T1000 (cell line): ENCODE measurements around the gene NR1D2.
A peak's percentile ranks its signal among the peaks of the same experiment; 100 is the strongest.
"Not testable (repeated sequence)": the region's sequence is repeated elsewhere in the genome, so short reads cannot be mapped to it uniquely, and the experiment has no call there.

ENCODE experiments used
- DNase-seq: peaks from one replicate; lab custom pipeline; 2025; ENCODE audit warnings: mixed read lengths; lab: John Stamatoyannopoulos, UW

Gene NR1D2

GRCh38 chr3:23944861-23945662 is at the start of gene NR1D2:
Gene NR1D2 (plus strand): TSS chr3:23945286. CDS start chr3:23945579, 293 bp downstream.
- DNase-seq = peak; percentile 71

DNA sequence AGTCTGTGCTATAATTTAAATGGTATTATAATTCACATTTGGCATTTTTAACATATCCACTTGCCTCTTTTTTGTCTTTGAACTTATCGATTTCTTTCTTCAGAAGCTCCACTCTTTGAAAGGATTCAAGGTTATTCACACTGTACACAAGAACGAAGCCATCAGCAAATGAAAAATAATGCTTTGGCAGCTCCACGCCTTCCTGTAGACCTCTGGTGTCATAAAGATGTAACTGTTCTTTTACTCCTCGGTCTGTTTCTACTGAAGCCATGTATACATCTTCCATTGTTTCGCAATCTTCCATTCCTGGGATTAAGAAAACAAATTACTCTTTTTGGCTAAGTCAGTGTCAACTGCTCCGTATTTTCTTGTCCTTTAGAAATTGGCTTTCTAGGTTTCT is 44.3 kb upstream of the NR1D2 start:
- DNase-seq = no peak

- DNase-seq = no peak
These were observed 40.5 kb upstream of the NR1D2 start for GRCh38 chr3:23904545-23904944.

- DNase-seq = no peak
These were observed 35.7 kb upstream of the NR1D2 start for GRCh38 chr3:23909341-23909740.

GRCh38 chr3:23911397-23911796 is 33.7 kb upstream of the NR1D2 start:
- DNase-seq = no peak

DNA sequence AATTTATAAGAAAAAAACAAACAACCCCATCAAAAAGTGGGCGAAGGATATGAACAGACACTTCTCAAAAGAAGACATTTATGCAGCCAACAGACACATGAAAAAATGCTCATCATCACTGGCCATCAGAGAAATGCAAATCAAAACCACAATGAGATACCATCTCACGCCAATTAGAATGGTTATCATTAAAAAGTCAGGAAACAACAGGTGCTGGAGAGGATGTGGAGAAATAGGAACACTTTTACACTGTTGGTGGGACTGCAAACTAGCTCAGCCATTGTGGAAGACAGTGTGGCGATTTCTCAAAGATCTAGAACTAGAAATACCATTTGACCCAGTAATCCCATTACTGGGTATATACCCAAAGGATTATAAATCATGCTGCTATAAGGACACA is 32.8 kb upstream of the NR1D2 start:
- DNase-seq = not testable (repeated sequence)

DNA sequence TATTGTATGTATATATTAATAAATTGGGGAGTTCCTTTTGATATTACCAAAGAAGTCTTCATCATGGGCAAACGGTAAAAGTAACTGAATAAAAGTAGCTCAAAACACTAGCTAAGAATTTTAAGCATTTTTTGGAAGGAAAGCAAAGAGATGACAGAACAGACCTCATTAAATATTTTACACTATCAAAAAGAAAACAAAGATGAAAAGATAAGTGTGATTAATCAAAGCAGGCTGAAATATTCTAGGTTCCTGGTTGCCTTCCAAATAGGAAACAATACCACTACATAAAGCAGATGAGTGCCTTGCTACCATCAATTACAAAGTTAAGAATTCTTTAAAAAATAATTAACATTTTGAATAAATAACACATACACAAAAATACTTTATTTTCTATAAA is 31.9 kb upstream of the NR1D2 start:
- DNase-seq = no peak

- no peak for DNase-seq
These were observed 31.0 kb upstream of the NR1D2 start for GRCh38 chr3:23913873-23914743.

GRCh38 chr3:23915537-23916108 is 29.5 kb upstream of the NR1D2 start:
- no peak for DNase-seq

- no peak for DNase-seq
These were observed 28.8 kb upstream of the NR1D2 start for GRCh38 chr3:23916152-23916885.

GRCh38 chr3:23916886-23917678 is 28.0 kb upstream of the NR1D2 start, which contains the start of the genes NKIRAS1 and RPL15:
Gene NKIRAS1 (minus strand): TSS chr3:23916990. CDS start chr3:23910904, 6,086 bp downstream.
Gene RPL15 (plus strand): TSS chr3:23917132. CDS start chr3:23917860, 728 bp downstream.
- peak; percentile 95 for DNase-seq

- DNase-seq = not testable (repeated sequence)
These were observed 27.3 kb upstream of the NR1D2 start for GRCh38 chr3:23917679-23918303.

DNA sequence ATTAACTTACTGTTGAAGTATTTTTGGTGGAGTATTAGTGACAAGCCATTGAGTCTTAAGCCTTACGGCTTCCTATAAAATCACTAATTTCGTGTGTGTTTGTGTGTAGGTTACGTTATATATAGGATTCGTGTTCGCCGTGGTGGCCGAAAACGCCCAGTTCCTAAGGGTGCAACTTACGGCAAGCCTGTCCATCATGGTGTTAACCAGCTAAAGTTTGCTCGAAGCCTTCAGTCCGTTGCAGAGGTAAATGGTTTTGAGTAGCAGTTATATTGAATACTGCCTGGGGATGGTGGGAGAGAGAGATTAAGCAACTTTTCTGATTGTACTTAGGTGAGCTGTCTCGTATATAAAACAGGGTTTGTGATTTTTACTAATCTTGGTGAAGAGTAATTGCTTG is 26.8 kb upstream of the NR1D2 start:
- not testable (repeated sequence) for DNase-seq

DNA sequence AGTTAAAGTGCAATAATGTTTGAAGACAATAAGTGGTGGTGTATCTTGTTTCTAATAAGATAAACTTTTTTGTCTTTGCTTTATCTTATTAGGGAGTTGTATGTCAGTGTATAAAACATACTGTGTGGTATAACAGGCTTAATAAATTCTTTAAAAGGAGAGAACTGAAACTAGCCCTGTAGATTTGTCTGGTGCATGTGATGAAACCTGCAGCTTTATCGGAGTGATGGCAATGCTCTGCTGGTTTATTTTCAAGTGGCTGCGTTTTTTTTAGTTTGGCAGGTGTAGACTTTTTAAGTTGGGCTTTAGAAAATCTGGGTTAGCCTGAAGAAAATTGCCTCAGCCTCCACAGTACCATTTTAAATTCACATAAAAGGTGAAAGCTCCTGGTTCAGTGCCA is 25.5 kb upstream of the NR1D2 start:
- no peak for DNase-seq

- DNase-seq = no peak
These were observed 24.9 kb upstream of the NR1D2 start for GRCh38 chr3:23920151-23920655.

DNA sequence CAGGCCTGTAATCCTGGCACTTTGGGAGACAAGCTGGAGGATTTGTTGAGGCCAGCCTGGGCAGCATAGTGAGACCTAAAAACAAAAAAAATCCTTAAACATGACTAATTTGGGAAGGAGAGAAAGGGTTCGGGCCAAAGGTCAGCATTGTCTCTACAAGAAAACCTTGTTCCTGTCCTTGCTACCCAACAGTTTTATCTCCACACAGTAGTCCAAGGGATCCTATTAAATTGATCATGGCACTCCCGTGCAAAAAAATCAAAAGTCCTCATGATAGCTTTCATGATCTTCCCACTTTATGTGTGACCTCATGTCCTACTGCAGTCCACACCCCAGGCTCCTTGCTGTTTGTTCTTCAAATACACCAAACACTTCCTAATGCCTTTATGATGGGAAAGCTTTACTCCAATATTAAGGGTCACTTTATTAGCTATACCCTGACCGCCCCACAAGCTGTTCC is 24.0 kb upstream of the NR1D2 start:
- no peak for DNase-seq

DNA sequence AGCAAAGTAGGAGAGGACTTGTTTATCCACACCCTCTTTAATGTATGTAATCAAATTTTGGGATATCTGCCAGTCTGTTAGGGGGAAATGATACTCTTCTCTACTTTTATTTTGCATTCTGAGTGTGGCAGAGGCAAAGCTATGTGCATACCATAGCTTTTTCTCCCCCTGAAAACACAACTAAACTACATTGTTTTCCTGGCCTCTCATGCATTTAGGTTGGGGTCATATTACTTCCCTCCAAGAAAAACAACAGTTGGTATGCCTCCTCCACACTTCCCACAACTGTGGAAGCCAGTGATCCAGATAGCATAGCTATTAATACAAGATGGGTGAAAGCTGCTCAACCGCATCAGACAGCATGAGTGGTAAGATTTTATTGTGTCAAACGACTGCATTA is 21.3 kb upstream of the NR1D2 start:
- no peak for DNase-seq

DNA sequence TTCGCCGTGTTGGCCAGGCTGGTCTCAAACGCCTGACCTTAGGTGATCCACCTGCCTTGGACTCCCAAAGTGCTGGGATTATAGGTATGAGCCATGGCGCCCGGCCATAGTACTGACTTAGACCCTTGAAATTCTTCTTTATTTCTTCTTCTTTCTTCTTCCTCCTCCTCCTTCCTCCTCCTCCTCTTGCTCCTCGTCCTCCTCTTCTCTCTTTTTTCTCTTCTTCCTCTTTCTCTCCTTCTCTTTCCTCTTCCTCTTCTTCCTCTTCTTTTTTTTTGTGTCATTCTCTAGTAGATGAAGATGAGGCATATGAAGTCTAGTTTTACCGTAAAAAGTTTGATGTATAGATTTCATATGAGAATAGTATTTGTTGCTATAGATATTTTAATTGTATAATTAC is 18.8 kb upstream of the NR1D2 start:
- DNase-seq = no peak

DNA sequence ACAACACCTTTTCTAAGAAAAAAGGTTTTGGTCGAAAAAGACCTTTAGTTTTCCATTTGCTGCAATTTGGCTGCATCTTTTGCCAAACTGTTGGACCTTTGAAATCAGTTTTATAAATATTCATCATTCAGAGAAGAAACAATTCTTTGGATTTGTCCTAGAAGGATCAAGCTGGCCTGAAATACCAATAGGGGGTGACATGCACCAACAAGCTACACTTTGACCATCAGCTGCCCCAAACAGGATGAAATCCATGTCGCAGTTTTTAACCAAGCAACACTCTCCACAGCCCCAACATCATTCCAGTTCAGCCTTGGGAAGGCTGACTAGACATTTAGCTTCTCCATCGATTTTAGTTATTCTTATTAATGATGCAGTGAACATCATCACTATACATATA is 18.4 kb upstream of the NR1D2 start:
- no peak for DNase-seq

GRCh38 chr3:23928524-23928923 is 16.6 kb upstream of the NR1D2 start:
- DNase-seq = no peak
